NCI-H2227 treated with DMSO at 0.1 percent for 48 hours (cell line): ENCODE results near the gene ENKUR.

Experiments used
- DNase-seq: peaks from one replicate; lab custom pipeline; 2025; lab: John Stamatoyannopoulos, UW

The ENKUR gene

DNA sequence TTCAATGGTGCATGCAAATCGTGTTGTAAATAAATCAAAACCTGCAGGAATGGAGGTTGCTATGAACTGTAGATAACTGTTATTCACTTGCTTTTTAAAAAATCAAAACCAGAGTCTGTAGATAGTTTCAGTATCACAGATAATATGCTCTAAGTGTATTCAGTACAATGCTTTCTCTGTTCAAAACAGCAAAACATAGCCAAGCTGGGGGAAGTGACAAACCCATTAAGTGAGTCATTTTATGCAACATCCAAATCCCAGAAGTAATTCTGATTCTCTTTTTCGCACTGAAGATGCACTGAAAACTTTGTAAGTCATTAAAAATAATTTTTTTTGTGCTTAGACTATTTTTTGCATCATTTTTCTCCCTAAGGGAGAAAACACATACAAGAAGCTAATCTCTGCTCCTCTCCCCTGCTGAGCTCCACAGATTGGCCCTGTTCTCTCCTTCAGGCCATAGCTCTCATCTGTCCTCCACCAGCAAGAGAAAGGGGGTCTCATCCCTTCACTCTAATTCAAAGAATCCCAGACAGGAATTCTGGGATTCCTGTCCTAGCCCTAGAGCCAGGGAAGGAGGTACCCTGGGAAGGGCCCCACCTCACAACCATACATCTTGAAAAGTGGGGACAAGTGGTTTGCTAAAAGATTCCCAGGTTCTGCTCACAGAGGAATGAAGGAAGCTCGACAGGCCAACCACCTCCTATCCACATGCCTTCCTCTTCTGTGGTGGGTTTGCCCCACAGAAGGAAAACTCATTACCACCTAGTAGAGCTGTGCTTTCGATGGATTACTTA, 68.5 kb downstream of the ENKUR start:
- no peak for DNase-seq

DNA sequence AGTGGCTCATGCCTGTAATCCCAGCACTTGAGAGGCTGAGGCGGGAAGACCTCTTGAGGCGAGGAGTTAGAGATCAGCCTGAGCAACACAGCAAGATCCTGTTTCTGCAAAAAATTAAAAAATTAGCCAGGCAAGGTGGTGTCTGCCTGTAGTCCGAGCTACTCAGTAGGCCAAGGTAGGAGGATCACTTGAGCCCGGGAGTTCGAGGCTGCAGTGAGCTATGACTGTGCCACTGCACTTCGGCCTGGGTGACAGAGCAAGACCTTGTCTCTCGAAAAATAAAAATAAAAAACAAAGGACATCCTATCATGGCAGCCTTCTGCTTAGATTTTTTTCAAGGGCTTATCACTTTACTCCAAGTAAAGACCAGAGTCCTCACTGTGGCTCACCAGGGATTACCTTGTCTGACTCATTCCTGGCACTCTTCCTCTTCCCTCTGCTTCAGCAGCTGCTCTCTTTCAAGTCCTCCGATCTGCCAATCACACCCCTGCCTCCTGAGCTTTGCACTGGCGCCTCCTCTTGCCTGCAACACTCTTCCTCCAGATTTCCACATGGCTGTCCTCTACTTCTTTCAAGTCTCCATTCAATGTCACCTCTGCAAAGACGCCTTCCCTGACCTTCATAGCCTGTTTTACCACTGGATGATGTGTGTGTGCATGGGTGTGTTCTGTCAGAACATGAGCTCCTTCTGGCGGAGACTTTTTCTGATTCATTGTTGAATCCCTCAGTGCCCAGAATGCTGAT, 71.3 kb downstream of the ENKUR start:
- DNase-seq: no peak

DNA sequence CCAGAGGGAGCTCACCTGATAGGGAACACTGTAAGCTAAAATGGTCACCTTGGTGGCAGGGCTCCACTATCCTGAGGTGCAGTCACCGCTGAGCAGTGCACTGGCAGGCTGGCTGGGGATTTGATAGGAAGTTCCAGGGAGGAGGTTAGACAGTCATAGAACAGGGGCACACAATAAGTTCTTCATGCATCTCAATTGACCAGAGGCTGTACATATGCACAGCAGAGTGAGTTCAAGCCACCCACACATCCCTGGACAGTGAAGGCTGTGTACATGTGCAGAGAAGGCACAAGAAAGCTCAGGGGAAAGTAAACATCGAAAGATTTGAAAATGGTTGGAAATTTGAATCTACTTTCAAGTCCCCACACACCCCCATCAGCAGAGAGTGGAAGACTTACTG, 77.4 kb downstream of the ENKUR start:
- DNase-seq: no peak

DNA sequence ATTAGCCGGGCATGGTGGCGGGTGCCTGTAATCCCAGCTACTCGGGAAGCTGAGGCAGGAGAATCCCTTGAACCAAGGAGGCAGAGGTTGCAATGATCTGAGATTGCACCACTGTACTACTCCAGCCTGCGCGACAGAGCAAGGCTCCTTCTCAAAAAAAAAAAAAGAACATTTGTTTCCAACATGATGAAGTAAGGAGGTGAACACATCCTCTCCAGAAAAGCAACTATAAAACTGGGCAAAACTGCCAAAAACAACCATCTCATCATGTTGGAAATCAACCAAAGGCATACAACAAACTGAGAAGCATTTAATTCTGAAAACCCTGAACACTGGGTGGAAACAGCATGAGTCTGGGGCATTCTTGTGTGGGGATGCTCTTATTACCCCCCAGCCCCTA, 77.9 kb downstream of the ENKUR start:
- DNase-seq: no peak

DNA sequence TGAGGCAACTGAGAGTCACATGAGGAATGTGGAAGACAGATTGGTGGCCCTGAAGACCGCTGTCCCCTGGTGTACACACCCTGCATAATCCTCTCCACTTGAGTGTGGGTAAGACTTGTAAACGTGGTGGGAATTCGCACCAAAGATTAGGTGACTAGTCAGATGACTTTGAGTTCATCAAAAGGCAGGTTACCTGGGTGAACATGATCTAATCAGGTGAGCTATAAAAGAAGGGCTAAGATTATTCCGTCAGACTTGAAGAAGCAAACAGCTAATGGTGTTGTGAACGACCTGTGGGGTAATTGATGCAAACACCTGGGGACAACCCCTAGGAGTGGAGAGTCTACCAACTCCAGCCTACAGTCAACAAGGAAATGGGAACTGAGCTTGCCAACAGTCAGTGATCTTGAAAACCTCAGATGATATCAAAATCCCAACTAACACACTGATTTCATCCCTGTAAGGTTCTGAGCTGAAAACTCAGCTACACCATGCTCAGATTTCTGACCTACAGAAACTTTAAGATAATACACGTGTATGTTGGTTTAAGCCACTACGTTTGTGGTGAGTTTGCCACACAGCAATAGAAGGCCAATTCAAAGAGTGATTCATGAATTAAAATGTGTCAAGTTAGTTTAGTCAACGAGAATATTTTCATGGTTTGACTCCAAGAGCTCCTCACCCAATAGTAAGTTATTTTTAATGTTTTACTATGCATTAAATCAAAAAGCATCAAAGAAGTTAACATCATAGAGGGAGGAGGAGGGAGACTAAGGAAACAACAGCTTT, 80.3 kb downstream of the ENKUR start:
- no peak for DNase-seq
